DND-41 (cell line): ENCODE data around the gene RAB8B.

Experiments
- ATAC-seq: fragments of 200-7000 bp; cut with Tn5 transposase; 3 replicates; pipeline ENCODE4 v1.9.1; 2021; ENCODE audit warnings: low read depth; ENCODE audit not compliant: insufficient read depth
- DNase-seq: peaks from one replicate; pipeline ENCODE4 v3.0.0-alpha.2; 2020
- H2AFZ ChIP-seq: 2 replicates; pipeline ENCODE4 v1.6.0; 2012; ENCODE audit warnings: low read depth, low read length
- H3K27ac ChIP-seq: 2 replicates; pipeline ENCODE4 v1.5.1; 2012; ENCODE audit warnings: low read length, inconsistent platforms
- H3K27me3 ChIP-seq: fragments of 200-600 bp; sonication (generic); 2 replicates; pipeline ENCODE4 v1.6.0; 2012; ENCODE audit warnings: low read length, mild to moderate bottlenecking, inconsistent platforms; ENCODE audit not compliant: insufficient read depth, poor library complexity
- H3K36me3 ChIP-seq: 2 replicates; pipeline ENCODE4 v1.5.1; 2012; ENCODE audit warnings: low read length, inconsistent platforms; ENCODE audit not compliant: insufficient read depth
- H3K4me1 ChIP-seq: 2 replicates; pipeline ENCODE4 v1.5.1; 2012; ENCODE audit warnings: mild to moderate bottlenecking, low read length; ENCODE audit not compliant: insufficient read depth
- H3K4me2 ChIP-seq: 2 replicates; pipeline ENCODE4 v1.6.0; 2012; ENCODE audit warnings: mild to moderate bottlenecking, moderate library complexity, low read length, inconsistent platforms; ENCODE audit not compliant: insufficient read depth
- H3K4me3 ChIP-seq, 2 experiments: fragments of 200-600 bp in 1 of 2; shearing (Covaris generic) in 1 of 2; 2 replicates each; pipeline ENCODE4 v1.5.1; 2012 to 2016; ENCODE audit warnings: inconsistent platforms in 2 of 2, low read length in 2 of 2, mild to moderate bottlenecking in 2 of 2, low read depth in 1 of 2, moderate library complexity in 1 of 2
- H3K79me2 ChIP-seq: 2 replicates; pipeline ENCODE4 v1.6.0; 2012; ENCODE audit warnings: low read length, inconsistent platforms; ENCODE audit not compliant: insufficient read depth
- H3K9ac ChIP-seq: 2 replicates; pipeline ENCODE4 v1.6.0; 2012; ENCODE audit warnings: low read depth, mild to moderate bottlenecking, inconsistent platforms, low read length, moderate library complexity
- H3K9me3 ChIP-seq: 2 replicates; pipeline ENCODE4 v1.5.1; 2012; ENCODE audit warnings: low read length, moderate library complexity, mild to moderate bottlenecking, inconsistent platforms; ENCODE audit not compliant: insufficient read depth, severe bottlenecking
- H4K20me1 ChIP-seq: 2 replicates; pipeline ENCODE4 v1.6.0; 2012; ENCODE audit warnings: low read length; ENCODE audit not compliant: insufficient read depth
- CTCF ChIP-seq: IDR thresholded peaks from 2 replicates; pipeline ENCODE4 v1.5.1; 2012; ENCODE audit warnings: borderline replicate concordance, low read length, moderate library complexity, mild to moderate bottlenecking; ENCODE audit not compliant: poor library complexity, severe bottlenecking; ENCODE audit errors: extremely low read depth
- EZH2 ChIP-seq: IDR thresholded peaks from 3 replicates; pipeline ENCODE4 v1.6.1; 2012; ENCODE audit warnings: borderline replicate concordance, low read depth, mild to moderate bottlenecking, moderate library complexity, low read length, inconsistent platforms; ENCODE audit not compliant: severe bottlenecking

Gene RAB8B

GRCh38 chr15:63244399-63244798, 55.0 kb downstream of the RAB8B start:
- no peak overlapping the region for H3K27ac ChIP-seq
- H3K79me2 ChIP-seq, result peaks cover 22% of the 10 kb centered on the region
- no peak overlapping the region for H3K4me2 ChIP-seq
- DNase-seq (no peak), ATAC-seq (no peak)
- H3K4me1 ChIP-seq, result no peaks in the 10 kb centered on the region
- H3K36me3 ChIP-seq, result peaks cover 22% of the 10 kb centered on the region
- H3K9ac ChIP-seq, result no peak overlapping the region
- no peak for TF ChIP-seq CTCF
- no peak for TF ChIP-seq EZH2
- no peak overlapping the region for H3K4me3 ChIP-seq
- H3K9me3 ChIP-seq, result no peaks in the 10 kb centered on the region
- no peaks in the 10 kb centered on the region for H3K27me3 ChIP-seq
- no peak overlapping the region for H2AFZ ChIP-seq
- H4K20me1 ChIP-seq, result peaks cover 10% of the 10 kb centered on the region; the same call in 1 of the 2 replicates

GRCh38 chr15:63244976-63245645, 55.7 kb downstream of the RAB8B start:
- H4K20me1 ChIP-seq, result peaks cover 6% of the 10 kb centered on the region; the same call in 1 of the 2 replicates
- no peaks in the 10 kb centered on the region for H3K9me3 ChIP-seq
- H3K27me3 ChIP-seq, result no peaks in the 10 kb centered on the region
- H3K79me2 ChIP-seq, result peaks cover 15% of the 10 kb centered on the region
- H3K4me1 ChIP-seq, result no peaks in the 10 kb centered on the region
- H3K4me3 ChIP-seq, result no peak overlapping the region
- peaks cover 24% of the 10 kb centered on the region for H3K36me3 ChIP-seq
- no peak overlapping the region for H3K9ac ChIP-seq
- H3K4me2 ChIP-seq, result no peak overlapping the region
- DNase-seq, result no peak
- no peak overlapping the region for H3K27ac ChIP-seq
- H2AFZ ChIP-seq, result no peak overlapping the region
- ATAC-seq, result no peak
- TF ChIP-seq CTCF (no peak), EZH2 (no peak)

- H2AFZ ChIP-seq, result no peak overlapping the region
- H3K4me3 ChIP-seq, result no peak overlapping the region
- no peak overlapping the region for H3K27ac ChIP-seq
- H3K9ac ChIP-seq, result no peak overlapping the region
- H3K79me2 ChIP-seq, result no peaks in the 10 kb centered on the region; the same call in 1 of the 2 replicates
- H4K20me1 ChIP-seq, result peaks cover 5% of the 10 kb centered on the region; the same call in 1 of the 2 replicates
- no peaks in the 10 kb centered on the region for H3K9me3 ChIP-seq
- no peaks in the 10 kb centered on the region for H3K27me3 ChIP-seq
- DNase-seq (no peak), ATAC-seq (no peak; the same call in 2 of the 3 replicates)
- TF ChIP-seq EZH2 (no peak), CTCF (no peak)
- peaks cover 39% of the 10 kb centered on the region for H3K36me3 ChIP-seq
- no peaks in the 10 kb centered on the region for H3K4me1 ChIP-seq
- H3K4me2 ChIP-seq, result no peak overlapping the region
Observed at GRCh38 chr15:63246691-63247469, 57.5 kb downstream of the RAB8B start.
